HG02623 (cell line): ENCODE measurements around the gene STAB1.

Experiments
- ATAC-seq: cut with Tn5 transposase; IDR thresholded peaks from one replicate; pipeline ENCODE4 v1.9.1; 2021; ENCODE audit warnings: moderate library complexity; ENCODE audit not compliant: unreplicated experiment

The STAB1 gene

GRCh38 chr3:52458770-52459545, 36.2 kb upstream of the STAB1 start:
- no peak for ATAC-seq

GRCh38 chr3:52461874-52462273, 33.3 kb upstream of the STAB1 start:
- ATAC-seq: no peak

- no peak for ATAC-seq
Observed at GRCh38 chr3:52463416-52463815, 31.7 kb upstream of the STAB1 start.

- no peak for ATAC-seq
Observed at GRCh38 chr3:52468336-52468735, 26.8 kb upstream of the STAB1 start.

GRCh38 chr3:52469001-52469400, 26.1 kb upstream of the STAB1 start:
- no peak for ATAC-seq

- no peak for ATAC-seq
Observed at GRCh38 chr3:52470920-52471319, 24.2 kb upstream of the STAB1 start.

GRCh38 chr3:52471371-52472238, 23.5 kb upstream of the STAB1 start:
- no peak for ATAC-seq

GRCh38 chr3:52472239-52473000, 22.7 kb upstream of the STAB1 start:
- ATAC-seq: no peak

GRCh38 chr3:52473026-52473425, 22.1 kb upstream of the STAB1 start:
- no peak for ATAC-seq

GRCh38 chr3:52477076-52477795, 17.9 kb upstream of the STAB1 start:
- no peak for ATAC-seq

GRCh38 chr3:52477796-52478095, 17.4 kb upstream of the STAB1 start:
- ATAC-seq: no peak

GRCh38 chr3:52479037-52479876, 15.9 kb upstream of the STAB1 start:
- ATAC-seq: no peak

GRCh38 chr3:52479877-52480575, 15.1 kb upstream of the STAB1 start:
- no peak for ATAC-seq

- ATAC-seq: no peak
Observed at GRCh38 chr3:52480768-52481715, 14.1 kb upstream of the STAB1 start.

- ATAC-seq: no peak
Observed at GRCh38 chr3:52481819-52482521, 13.2 kb upstream of the STAB1 start.

GRCh38 chr3:52483081-52483480, 12.1 kb upstream of the STAB1 start:
- ATAC-seq: no peak

- no peak for ATAC-seq
Observed at GRCh38 chr3:52483577-52484381, 11.4 kb upstream of the STAB1 start.
